SIG-M5 (cell line): ENCODE results near the gene DPP7.

Experiments
- DNase-seq: peaks from one replicate; lab custom pipeline; 2025; lab: John Stamatoyannopoulos, UW

DPP7 gene

DNA sequence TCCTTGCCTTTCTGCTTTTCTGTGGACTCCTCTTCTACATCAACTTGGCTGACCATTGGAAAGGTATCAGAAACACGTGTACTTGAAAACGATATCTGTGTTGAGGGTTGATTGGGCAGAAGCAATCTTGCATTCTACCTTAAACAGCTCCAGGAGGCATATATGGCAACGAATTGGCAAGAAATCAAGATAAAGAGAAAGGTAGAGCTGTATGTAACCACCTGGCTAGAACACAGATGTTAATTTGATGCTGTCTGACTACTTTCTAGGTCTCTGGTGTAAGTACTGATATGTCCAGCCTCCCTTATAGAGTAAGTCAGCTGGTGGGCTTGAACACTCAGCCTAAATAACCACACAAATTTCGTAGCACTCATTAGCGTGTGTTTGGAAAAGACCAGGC is 26.4 kb downstream of the DPP7 start:
- DNase-seq, result no peak

DNA sequence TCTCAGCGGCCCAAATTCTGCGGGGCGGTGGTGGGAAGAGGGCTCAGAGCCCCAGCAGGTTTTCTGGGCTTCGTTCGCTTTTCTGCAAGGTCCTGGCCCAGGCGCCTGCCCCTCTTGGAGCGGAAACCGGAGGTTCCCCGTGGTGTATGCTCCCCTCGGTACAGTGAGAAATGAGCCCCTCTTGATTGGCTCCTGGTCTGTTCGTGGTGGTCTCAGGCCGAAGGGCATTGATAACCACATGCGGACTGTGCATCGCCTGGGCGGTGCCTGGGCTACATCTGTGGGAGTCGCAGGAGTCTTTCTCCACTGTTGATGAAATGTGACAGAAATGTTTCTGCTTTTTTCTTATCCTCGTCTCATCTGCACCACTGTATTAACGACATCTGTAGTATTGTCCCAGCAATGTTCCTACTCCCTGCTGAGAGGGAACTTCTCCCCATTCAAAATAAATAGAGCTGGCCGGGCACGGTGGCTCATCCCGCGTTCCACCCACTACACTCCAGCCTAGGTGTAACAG is 27.1 kb downstream of the DPP7 start:
- no peak for DNase-seq

DNA sequence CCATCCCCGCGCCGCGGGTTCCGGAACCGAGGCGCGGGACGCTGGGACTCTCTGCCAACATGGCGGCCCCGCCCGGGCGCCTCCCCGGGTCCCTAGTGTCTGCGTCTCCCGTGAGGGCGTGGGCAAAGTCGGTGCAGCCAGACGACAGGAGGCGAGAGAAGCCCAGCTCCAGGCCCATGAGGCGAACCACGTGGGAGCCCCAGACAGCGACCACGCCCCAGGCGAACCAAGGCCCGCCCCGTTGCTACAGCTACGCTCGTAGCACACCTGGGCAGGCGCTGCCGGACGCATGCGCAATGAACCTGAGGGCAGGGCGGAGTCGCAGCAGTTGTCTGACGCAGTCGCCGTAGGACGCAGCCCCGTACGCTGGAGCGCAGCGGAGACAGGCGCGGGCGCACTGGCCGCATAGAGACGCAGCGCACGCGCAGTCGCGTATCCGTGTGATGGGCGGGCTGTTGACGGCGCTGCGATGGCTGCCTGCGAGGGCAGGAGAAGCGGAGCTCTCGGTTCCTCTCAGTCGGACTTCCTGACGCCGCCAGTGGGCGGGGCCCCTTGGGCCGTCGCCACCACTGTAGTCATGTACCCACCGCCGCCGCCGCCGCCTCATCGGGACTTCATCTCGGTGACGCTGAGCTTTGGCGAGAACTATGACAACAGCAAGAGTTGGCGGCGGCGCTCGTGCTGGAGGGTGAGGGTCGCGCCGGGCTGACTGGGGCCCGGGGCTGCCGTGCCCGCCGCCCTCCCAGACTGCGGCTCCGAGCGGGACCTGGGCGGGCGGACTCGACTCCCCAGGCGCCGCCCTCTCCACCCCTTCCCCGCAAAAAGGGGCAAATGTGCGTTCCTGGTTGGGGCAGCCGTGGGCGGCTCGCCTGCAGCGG is 27.8 kb downstream of the DPP7 start, which contains the start of gene MAN1B1:
Gene MAN1B1 (plus strand): TSS at position 455 of the 878 bp plus-strand sequence. CDS start 15 bp downstream, at position 470.
- peak; percentile 81 for DNase-seq

DNA sequence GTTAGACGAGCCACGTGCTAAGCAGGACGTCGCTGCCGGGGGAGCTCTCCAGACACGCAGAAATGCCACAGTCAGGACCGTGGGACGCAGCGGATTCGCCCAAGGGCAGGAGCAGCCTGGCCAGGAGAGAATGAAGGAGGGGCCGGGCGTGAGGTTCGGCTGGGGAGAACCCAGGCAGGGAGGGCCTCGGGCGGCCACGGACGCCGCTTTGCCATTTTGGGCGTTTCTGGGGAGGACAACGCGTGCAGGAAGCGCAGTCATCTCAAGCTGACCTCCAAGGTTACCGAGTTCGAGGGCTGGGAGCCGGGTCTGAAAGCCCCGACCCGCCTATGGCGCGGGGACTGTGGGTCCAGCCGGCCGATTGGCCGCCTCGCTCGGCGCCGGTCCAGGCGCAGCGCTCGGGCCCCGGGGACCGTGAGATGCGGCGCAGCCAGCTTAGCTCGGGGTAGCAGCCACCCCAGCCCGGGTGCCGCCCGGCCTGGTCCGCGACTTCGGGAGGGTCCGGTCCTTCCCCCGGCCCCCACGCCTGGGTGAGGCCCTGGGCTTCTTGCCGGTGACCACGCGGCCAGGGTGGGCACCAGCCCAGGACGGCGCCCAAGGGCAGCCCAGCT is 28.5 kb downstream of the DPP7 start:
- no peak for DNase-seq

- DNase-seq, result no peak
These were observed 30.0 kb downstream of the DPP7 start for GRCh38 chr9:137084526-137084925.

DNA sequence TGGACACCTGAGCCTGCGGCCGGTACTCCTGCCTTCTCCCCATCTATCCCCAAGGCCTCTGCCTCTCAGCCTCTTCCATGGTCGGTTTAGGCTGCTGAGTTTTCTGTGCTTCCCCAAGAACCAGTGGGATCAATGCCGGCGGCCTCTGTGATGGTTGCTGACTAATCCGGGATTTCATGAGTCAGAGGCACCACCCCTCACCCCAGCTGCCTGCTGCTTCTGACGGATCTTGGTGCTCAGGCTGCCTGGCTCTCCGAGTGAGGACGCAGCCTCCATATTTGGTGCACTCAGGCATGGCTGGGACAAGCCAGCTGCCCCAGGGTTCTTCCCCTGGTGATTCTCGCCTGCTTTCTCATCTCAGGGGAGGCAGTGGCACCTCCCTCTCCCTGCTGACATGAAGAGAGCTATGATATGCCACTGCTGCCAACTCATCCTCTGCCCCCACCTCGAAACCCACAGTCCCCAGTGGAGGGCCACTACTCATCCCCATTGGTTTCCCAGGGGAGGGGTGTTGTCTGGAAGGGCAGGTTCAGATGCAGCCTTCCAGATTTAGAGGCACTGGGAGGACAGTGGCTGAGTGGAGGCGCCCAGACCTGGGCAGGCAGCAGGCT is 31.0 kb downstream of the DPP7 start:
- DNase-seq, result no peak

GRCh38 chr9:137082925-137083290 is 31.6 kb downstream of the DPP7 start:
- DNase-seq, result no peak

DNA sequence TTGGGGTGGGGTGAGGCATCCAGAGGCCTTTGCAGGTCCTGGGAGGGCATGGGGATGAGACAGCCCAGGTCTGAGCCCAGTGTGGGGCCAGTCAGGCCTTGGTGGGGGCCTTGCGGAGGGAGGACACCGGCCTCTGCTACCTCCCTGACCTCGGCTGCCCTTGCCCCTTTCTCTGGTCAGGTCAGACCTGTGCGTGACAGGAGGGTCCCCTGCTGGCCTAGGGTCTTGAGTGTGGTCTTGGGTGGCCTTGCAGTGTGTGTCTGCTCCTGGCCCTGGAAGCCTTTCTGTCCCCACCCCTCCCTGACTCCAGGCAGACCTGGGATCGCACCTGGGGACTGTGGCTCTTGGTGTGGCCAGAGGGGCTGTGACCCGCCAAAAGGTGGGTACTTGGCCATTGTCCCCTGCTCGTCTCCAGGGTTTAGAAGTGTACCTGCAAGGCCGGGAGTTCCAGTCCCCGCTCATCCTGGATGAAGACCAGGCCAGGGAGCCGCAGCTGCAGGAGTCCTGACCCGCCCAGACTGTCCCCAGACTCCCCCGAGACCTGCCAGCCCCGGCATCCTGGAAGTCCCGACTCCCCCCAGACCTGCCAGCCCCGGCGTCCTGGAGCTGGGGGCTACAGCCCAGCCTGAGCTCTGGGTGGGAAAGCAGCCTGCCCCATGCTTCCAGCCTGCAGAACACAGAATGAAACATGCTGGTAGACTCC is 32.2 kb downstream of the DPP7 start:
- no peak for DNase-seq

GRCh38 chr9:137080260-137081122 is 34.0 kb downstream of the DPP7 start:
- no peak for DNase-seq

DNA sequence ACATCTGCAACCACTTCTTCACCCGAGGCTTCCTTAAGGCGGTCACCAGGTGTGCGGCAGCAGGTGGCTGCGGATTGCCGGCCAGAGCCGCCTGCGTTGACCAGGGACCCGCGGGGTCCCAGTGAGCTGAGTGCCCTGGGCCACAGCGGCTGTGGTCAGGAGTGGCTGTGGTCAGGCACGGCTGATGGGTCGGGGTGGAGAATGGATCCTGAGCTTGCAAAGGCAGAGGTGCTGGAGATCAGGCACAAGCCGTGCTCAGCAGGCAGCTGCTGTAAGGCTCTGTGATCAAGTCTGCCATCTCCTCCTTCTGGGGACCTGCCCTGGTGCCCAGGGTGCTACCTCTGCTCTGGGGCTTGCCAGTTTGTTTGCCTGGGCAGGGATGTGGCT is 35.1 kb downstream of the DPP7 start:
- DNase-seq, result no peak

- no peak for DNase-seq
These were observed 35.7 kb downstream of the DPP7 start for GRCh38 chr9:137078701-137079400.

DNA sequence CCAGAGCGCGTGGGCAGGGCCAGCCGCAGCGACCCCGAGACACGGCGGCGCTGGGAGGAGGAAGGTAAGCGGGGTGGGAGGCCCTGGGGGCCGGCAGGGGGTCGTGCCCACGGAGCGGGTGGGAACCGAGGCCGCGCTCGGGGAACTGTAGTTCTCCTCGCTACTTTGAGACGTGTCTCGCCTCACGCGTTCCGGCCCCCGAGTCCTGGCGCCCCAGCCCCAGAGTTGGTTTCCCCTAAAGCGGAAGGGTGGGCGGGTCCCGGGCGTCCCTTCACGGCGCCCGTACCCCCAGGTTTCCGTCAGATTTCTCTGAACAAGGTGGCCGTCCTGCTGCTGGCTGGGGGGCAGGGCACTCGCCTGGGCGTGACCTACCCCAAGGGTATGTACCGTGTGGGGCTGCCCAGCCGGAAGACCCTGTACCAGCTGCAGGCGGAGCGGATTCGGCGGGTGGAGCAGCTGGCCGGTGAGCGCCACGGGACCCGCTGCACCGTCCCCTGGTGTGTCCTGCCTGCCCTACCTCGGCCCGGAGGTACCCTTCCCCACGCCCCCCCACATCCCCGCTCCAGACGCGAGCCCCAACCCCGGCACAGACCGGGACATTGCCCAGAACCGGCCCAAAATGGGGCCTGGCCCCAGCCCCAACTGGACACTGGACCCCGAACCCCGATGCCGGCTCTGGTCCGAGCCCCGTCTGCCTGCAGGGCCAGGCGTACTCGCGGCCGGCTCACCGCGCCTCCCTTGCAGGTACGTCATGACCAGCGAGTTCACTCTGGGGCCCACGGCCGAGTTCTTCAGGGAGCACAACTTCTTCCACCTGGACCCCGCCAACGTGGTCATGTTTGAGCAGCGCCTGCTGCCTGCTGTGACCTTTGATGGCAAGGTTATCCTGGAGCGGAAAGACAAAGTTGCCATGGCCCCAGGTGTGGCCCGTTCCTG is 36.5 kb downstream of the DPP7 start:
- DNase-seq, result no peak

DNA sequence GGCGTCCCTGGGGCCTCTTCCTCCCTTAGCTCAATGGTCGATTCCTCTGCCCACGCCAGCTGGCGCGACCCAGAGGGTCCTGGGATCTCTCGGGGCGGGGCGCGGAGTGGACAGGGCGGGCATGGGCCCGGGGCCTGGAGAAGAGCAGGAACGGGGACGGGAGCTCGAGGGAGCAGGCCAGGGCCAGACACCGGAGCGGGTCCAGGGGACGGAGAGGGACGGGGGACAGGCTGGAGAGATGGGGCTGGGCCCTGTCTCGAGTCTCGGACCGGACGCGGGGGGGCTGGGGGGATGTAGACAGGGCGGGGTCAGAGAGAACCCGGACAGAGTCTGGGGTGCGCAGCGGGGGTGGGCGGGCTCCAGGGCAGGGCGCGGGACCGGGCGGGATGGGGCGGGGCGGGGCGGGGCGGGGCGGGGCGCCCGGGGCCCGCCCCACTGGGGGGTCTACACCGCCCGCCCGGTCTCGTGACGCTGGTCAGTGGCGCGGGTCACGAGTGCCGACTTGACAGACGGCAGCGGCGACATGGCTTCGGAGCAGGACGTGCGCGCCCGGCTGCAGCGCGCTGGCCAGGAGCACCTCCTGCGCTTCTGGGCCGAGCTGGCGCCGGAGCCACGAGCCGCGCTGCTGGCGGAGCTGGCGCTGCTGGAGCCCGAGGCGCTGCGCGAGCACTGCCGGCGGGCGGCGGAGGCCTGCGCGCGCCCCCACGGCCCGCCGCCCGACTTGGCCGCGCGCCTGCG is 37.4 kb downstream of the DPP7 start, which contains the start of gene UAP1L1:
Gene UAP1L1 (plus strand): TSS at position 508 of the 738 bp plus-strand sequence. CDS start 16 bp downstream, at position 524.
- no peak for DNase-seq

DNA sequence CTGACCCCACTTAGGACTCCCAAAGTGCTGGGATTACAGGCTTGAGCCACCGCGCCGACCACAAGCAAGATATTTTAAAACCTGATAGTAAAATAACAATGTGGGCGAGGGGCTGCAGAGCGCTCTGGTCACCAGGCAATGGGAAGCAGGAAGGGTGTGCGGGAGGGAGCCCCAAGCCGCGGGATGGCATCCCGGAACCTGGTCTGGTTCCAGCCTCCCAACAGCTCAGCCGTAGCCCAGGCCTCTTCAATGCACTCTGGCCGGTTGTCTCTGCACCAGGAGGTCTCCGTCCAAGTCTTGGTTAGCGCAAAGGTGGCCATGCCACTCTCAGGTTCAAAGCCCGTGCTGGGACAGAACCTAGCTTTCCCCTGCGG is 37.9 kb downstream of the DPP7 start:
- DNase-seq, result no peak

- DNase-seq, result no peak
These were observed 39.2 kb downstream of the DPP7 start for GRCh38 chr9:137075275-137075775.

GRCh38 chr9:137074657-137075274 is 39.8 kb downstream of the DPP7 start:
- no peak for DNase-seq

DNA sequence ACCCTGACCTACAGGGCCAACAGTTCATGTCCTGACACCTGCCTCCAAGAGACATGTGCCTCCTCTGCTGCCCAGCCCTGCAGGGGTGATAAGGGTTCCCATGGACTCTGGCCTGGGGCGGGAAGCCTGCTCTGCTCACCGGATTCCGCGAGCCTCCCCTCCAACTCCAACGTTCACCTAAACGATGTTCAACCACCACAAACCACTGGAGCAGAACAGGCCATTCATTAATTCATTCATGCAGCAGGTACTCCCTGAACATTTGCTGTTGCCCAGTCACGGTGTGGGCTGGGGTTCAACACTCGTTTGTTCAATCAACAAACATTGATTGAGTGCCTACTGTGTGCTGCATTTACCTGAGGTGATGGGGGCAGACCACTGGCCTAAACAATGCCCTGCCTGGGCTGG is 40.5 kb downstream of the DPP7 start:
- no peak for DNase-seq

DNA sequence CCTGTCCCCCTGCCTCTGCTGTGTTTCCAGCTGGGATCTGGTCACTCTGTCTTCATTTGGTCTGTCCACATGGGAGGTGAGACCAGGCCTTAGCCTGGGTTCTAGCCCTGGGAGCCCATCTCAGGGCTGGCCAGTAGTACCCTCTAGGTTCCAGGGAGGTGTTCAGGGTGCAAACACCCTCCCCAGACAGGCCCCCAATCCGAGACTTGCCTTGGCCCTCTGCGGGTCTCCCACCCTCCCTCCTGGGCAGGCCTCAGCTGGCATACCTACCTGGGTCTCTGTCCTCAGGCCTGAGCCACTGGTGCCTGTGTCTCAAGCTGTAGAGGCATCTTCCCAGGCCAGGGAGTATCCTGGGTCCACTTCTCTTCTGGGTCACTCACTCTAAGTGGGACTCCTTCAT is 43.3 kb downstream of the DPP7 start:
- DNase-seq, result no peak
